Right lobe of liver (tissue), 6 donors: Measurements from ENCODE around the gene PGAP3. TPM values are rescaled to one million over a fixed set of nuclear protein-coding genes. Genes with fewer than 3 reads are reported as not detected.

Source experiments
- ATAC-seq, 4 donors: fragments of 200-7000 bp; cut with Tn5 transposase; one replicate each; pipeline ENCODE4 v1.9.1; 2020; ENCODE audit warnings: mild to moderate bottlenecking in 4 of 4, moderate library complexity in 4 of 4
- DNase-seq, 3 donors: peaks; one replicate each; pipeline ENCODE4 v3.0.0-alpha.2; 2020
- H3K27ac ChIP-seq, 3 donors: fragments of 200-600 bp; one replicate each; pipeline ENCODE4 v1.8.0; 2022
- H3K27me3 ChIP-seq, 2 donors: fragments of 200-600 bp; one replicate each; pipeline ENCODE4 v1.8.0; 2022
- H3K36me3 ChIP-seq, 4 donors: fragments of 200-600 bp; sonication (generic) in 1 of 4; one replicate each; pipeline versions ENCODE4 v1.5.1 to v1.8.0; 2017 to 2022; ENCODE audit warnings: control low read depth in 1 of 4
- H3K4me1 ChIP-seq, 4 donors: fragments of 200-600 bp; sonication (generic) in 1 of 4; one replicate each; pipeline versions ENCODE4 v1.5.1 to v1.8.0; 2017 to 2022; ENCODE audit warnings: control low read depth in 1 of 4
- H3K4me3 ChIP-seq, 3 donors: fragments of 200-600 bp; one replicate each; pipeline ENCODE4 v1.8.0; 2022
- H3K9me3 ChIP-seq, 4 donors: fragments of 200-600 bp; sonication (generic) in 1 of 4; one replicate each; pipeline versions ENCODE4 v1.5.1 to v1.8.0; 2017 to 2022; ENCODE audit warnings: control low read depth in 1 of 4
- CTCF ChIP-seq, 4 donors: fragments of 200-600 bp in 3 of 4; fragments of 450-650 bp in 1 of 4; IDR thresholded peaks; one replicate each; pipeline versions ENCODE4 v1.5.1 to v1.8.0; 2016 to 2022; ENCODE audit warnings: antibody characterized with exemption in 4 of 4, mild to moderate bottlenecking in 2 of 4
- POLR2A ChIP-seq: fragments of 450-650 bp; IDR thresholded peaks from one replicate; pipeline ENCODE4 v1.6.1; 2017; ENCODE audit warnings: antibody characterized with exemption, mild to moderate bottlenecking
- WGBS: methylation state at CpG from one replicate; pipeline ENCODE4 v1.1.6; 2018; ENCODE audit warnings: low coverage, low lambda C conversion rate; ENCODE audit not compliant: insufficient coverage; ENCODE audit errors: missing lambda C conversion rate; 5-methylcytosine and 5-hydroxymethylcytosine counted together
- intact Hi-C, 2 donors: fragments of 100-400 bp; cut with DNase I; formaldehyde crosslinking; loops; one replicate each; pipeline versions ENCODE4 v1.11.2 to v1.14.1; 2022
- total RNA-seq, 6 experiments: library from RNA; depleted of rRNA in 2 of 6; stranded (reverse); fragments of >200 nt in 2 of 6; fragmentation: NEBNext Ultra II Directional in 3 of 6; extraction: Animal tissue kit (Norgen Biotek cat#: 25700) in 3 of 6; gene quantifications; one replicate each; pipeline versions ENCODE4 v1.1.0 to v1.2.4, GENCODE V29; 2016 to 2023
- donor health status: DM: no; HTN: yes; CAD: no.
- donor health status: DM: no; HTN: no; CAD: no.
- donor health status: DM: no; HTN: no; CAD: no.
- donor health status: DM: no; HTN: yes; CAD: no.
- donor health status: DM: no; HTN: yes; CAD: no.

Gene PGAP3
- total RNA-seq, 6 experiments from 2014 or later: 9.7 to 25.7 (median 18.3) TPM

GRCh38 chr17:39650121-39650579, 37.7 kb downstream of the PGAP3 start:
- intact Hi-C loops: no loop called here
- H3K9me3 ChIP-seq: no peaks in the 10 kb centered on the region
- peaks cover 0 to 7% (median 0%) of the 10 kb centered on the region in 4 donors for H3K4me1 ChIP-seq
- 92% methylated on average over 11 of the region's 11 CpGs for WGBS
- H3K27ac ChIP-seq: no peak overlapping the region
- no peak overlapping the region for H3K4me3 ChIP-seq
- no peaks in the 10 kb centered on the region for H3K27me3 ChIP-seq
- no peak for TF ChIP-seq CTCF (IDR thresholded peaks at IDR 0.05)
- TF ChIP-seq POLR2A: no peak
- no peak for ATAC-seq
- no peak for DNase-seq
- no peaks in the 10 kb centered on the region for H3K36me3 ChIP-seq

- ATAC-seq (no peak), DNase-seq (no peak)
- H3K27ac ChIP-seq: no peak overlapping the region
- no peaks in the 10 kb centered on the region for H3K36me3 ChIP-seq
- peaks cover 0 to 2% (median 0%) of the 10 kb centered on the region in 4 donors for H3K4me1 ChIP-seq
- 84% methylated on average over 13 of the region's 15 CpGs for WGBS
- no peak overlapping the region for H3K4me3 ChIP-seq
- H3K27me3 ChIP-seq: no peaks in the 10 kb centered on the region
- intact Hi-C loops: no loop called here
- no peak for TF ChIP-seq POLR2A
- no peak for TF ChIP-seq CTCF (IDR thresholded peaks at IDR 0.05)
- H3K9me3 ChIP-seq: no peaks in the 10 kb centered on the region
Measured at GRCh38 chr17:39648616-39649366, 39.1 kb downstream of the PGAP3 start.

GRCh38 chr17:39647256-39647655, 40.6 kb downstream of the PGAP3 start:
- H3K27ac ChIP-seq: no peak overlapping the region
- H3K27me3 ChIP-seq: no peaks in the 10 kb centered on the region
- no peaks in the 10 kb centered on the region for H3K36me3 ChIP-seq
- H3K4me1 ChIP-seq: no peaks in the 10 kb centered on the region
- TF ChIP-seq POLR2A (no peak), CTCF (IDR thresholded peaks at IDR 0.05) (no peak)
- no peak for DNase-seq
- intact Hi-C loops: no loop called here
- H3K4me3 ChIP-seq: no peak overlapping the region
- no peak for ATAC-seq
- no peaks in the 10 kb centered on the region for H3K9me3 ChIP-seq
- WGBS: no CpG with 5 or more reads among the region's 5 CpGs

GRCh38 chr17:39643271-39643670, 44.6 kb downstream of the PGAP3 start:
- intact Hi-C loops: no loop called here
- H3K4me3 ChIP-seq: no peak overlapping the region
- TF ChIP-seq POLR2A (no peak), CTCF (IDR thresholded peaks at IDR 0.05) (no peak)
- H3K27ac ChIP-seq: no peak overlapping the region
- H3K4me1 ChIP-seq: peaks cover 0 to 4% (median under 1%) of the 10 kb centered on the region in 4 donors
- no peak for DNase-seq
- no peaks in the 10 kb centered on the region for H3K27me3 ChIP-seq
- no CpG with 5 or more reads among the region's 4 CpGs for WGBS
- no peaks in the 10 kb centered on the region for H3K9me3 ChIP-seq
- H3K36me3 ChIP-seq: no peaks in the 10 kb centered on the region
- ATAC-seq: peak in 2 of 4 donors; percentile 4 to 25
